GM12873 (cell line): ENCODE data around the gene DNER.

Experiments
- TF ChIP-seq, protein P1 (sequence below): IDR thresholded peaks from 2 replicates; pipeline ENCODE4 v1.5.1; 2012; ENCODE audit warnings: low read depth, mild to moderate bottlenecking, moderate library complexity, low read length, control low read depth; ENCODE audit not compliant: insufficient read depth; ENCODE audit errors: missing control alignments

The DNER gene

DNA sequence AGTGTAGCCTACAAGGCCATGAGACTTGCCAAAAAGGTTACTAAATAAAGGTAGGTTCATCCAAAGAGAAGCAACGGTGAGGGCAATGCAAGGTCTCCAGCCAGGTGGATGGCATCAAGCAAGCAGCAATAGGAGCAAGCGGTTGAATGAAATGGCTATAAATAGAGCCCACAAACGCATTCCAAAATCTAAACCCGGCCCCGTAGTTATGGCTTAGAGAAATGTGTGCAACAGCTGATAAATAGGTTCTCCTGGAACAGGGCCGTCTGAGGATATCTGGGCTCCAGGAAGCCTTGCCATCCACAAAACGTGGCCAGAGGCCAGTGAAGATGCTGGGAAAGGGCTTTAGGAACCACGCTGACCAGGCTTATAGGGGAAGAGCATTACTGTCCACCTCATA lies 297.2 kb downstream of the DNER start:
- TF ChIP-seq, protein P1, sequence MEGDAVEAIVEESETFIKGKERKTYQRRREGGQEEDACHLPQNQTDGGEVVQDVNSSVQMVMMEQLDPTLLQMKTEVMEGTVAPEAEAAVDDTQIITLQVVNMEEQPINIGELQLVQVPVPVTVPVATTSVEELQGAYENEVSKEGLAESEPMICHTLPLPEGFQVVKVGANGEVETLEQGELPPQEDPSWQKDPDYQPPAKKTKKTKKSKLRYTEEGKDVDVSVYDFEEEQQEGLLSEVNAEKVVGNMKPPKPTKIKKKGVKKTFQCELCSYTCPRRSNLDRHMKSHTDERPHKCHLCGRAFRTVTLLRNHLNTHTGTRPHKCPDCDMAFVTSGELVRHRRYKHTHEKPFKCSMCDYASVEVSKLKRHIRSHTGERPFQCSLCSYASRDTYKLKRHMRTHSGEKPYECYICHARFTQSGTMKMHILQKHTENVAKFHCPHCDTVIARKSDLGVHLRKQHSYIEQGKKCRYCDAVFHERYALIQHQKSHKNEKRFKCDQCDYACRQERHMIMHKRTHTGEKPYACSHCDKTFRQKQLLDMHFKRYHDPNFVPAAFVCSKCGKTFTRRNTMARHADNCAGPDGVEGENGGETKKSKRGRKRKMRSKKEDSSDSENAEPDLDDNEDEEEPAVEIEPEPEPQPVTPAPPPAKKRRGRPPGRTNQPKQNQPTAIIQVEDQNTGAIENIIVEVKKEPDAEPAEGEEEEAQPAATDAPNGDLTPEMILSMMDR = no peak

DNA sequence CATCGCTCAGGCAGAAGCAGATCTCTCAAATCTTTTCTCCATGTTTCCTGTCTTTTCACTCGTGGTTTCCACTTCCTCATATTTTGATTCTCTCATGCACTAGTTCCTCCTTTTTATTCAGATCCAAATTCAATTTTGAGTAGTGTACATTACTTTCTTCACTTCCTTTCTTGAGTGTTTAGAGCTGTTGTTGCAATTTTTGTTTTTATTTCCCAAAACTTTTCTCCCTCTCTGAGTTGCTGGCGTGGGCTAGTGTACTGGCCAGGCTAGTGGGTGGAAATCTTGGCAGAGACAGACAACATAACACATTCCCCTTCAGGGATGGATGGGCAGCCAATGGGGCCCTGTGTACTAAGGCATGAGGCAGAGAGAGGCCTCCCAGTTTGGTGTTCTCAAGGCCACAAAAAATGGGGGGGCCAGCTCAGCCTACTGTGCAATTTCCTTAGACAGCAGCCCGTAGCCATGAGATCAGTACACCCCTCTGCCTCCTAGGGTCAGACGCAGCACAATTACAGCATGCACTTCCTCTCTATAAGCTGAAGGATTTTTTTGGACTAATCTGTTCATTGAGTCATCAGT lies 298.1 kb downstream of the DNER start:
- TF ChIP-seq, protein P1 = no peak

GRCh38 chr2:229414631-229415030 lies 299.7 kb downstream of the DNER start:
- TF ChIP-seq, protein P1 = no peak

DNA sequence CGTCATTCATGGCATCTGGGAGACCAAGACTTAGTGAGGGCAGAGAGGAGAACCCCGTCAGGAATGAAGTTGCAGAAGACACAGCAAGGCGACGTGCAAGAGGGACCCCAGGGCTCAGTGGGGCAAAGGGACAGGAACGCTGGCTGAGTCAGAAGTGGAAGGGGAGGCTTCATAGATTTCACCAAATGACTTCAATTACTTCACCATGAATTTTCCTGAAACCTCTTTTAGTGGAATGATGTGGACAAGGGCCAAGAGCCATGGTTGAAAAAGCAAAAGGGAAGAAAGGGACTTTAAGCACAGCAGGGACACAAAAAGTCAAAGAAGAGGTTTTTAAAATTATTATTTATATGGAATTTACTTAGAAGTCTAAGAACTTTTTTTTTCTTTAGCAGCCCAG lies 301.7 kb downstream of the DNER start:
- TF ChIP-seq, protein P1 = no peak

- TF ChIP-seq, protein P1 = no peak
Measured at GRCh38 chr2:229410946-229411345, 303.4 kb downstream of the DNER start.

DNA sequence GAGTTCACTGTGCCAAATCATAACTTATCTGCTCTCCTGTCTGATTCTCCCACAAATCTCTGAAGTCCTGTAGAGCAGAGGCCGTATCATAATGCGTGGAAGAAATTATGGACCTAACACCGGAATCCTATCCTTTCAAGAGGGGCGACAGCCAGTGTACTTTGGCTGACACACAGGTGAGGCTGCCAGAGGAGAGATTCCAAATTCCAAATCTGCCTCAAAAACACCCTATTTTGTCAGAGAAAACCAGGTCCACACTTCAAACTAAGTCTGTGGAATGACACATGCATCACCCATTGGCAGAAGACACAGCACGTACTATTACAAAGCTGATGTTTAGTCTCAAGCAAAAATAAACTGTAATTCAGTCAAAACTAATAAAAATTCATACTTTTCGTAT lies 304.1 kb downstream of the DNER start:
- TF ChIP-seq, protein P1 = no peak

DNA sequence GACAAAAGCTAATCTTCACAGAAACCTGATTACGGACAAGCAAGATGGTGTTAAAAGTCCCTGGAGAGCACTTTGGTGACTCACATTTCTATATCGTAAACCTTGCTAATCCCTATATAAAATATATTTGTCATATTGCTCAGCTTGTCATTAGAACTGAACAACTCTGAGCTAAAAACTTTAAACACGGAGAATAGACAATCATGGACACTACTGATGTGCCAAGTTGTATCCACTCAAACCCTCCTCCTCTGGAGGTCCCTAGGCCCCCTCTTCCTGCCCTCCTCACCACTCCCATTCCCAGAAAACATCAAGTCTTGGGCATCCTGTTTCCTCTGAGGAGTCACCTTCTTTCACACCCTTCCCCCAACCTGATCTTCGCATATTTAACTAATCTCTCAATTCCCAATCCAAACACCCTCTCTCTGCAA lies 304.6 kb downstream of the DNER start:
- TF ChIP-seq, protein P1 = no peak
